ENCODE data around the gene BCLAF1. TPM values are rescaled to one million over a fixed set of nuclear protein-coding genes. Genes with fewer than 3 reads are reported as not detected.

Gene BCLAF1
- total RNA-seq, 1 experiment from 2014 or later: 175 TPM

GRCh38 chr6:136244061-136244616, 45.5 kb downstream of the BCLAF1 start:
- peaks cover 9% of the 10 kb centered on the region for H3K36me3 Mint-ChIP-seq (ENCODE audit: insufficient read depth, unreplicated experiment)
- H3K4me3 Mint-ChIP-seq (ENCODE audit: unreplicated experiment): no peak overlapping the region
- intact Hi-C loops (cut with micrococcal nuclease): no loop called here
- peaks cover 6% of the 10 kb centered on the region for H3K4me1 Mint-ChIP-seq (ENCODE audit: insufficient read depth, unreplicated experiment)
- POLR2A ChIA-PET: interaction anchor here (0.7 to 1.1 kb wide), 4 partner anchors 17 to 754 kb away, joined by 3 to 6 read pairs (median 4); partner anchors contain the start of gene BCLAF1
- H3K9me3 Mint-ChIP-seq (ENCODE audit: unreplicated experiment): no peaks in the 10 kb centered on the region
- no peak for DNase-seq (ENCODE audit: unreplicated experiment)
- CTCF ChIA-PET: interaction anchor here (0.6 to 1.0 kb wide), 4 partner anchors 18 to 793 kb away, joined by 3 to 5 read pairs (median 5); no protein-coding TSS in a partner anchor
- H3K27me3 Mint-ChIP-seq (ENCODE audit: insufficient read depth, unreplicated experiment): no peaks in the 10 kb centered on the region
- no peak overlapping the region for H3K27ac Mint-ChIP-seq (ENCODE audit: low read depth, unreplicated experiment)
- TF ChIP-seq CTCF (IDR thresholded peaks at IDR 0.05; ENCODE audit: unreplicated experiment): no peak
- no TSS peak for BruUV-seq (replicated peaks)

DNA sequence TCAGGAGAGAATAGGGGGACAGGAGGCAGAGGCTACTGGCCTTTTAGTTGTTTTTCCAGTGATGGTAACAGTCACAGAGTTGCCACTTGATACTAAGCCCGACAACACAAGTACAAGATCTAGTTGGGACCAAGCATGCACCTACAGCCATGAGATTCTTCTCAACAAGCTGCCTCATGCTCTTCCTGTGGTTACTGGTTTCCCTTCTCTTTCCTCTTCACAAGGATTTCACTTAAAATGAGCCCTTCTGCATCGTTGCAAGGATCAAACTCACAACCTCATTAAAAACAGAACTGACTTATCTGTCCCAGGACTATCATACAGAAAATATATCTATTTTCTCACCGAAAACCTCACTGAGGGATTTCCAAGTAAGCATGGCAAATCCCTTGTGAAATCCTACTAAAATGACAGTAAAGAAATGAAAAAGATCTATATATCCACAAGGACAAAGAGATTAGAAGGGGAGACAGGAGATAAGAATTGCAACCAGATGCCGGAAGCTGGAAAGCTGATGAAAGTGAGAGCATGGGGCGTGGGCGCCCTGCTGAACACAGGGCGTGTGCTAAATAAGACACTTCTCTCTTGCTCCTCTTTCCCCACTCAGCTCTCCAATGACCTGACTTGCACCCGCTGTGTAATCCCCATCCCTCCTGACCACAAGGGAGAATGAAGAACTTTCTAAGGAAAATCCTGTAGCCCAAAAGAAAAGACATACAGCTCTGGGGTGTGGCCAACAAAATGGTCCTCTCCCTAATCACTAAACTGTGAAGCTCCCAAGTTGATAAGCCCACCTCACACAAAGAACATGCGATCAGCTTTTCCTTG, 53.0 kb downstream of the BCLAF1 start:
- CTCF ChIA-PET: interaction anchor here (1.0 to 3.4 kb wide), 2 partner anchors 10 to 701 kb away, joined by 3 to 36 read pairs; no protein-coding TSS in a partner anchor
- no TSS peak for BruUV-seq (replicated peaks)
- TF ChIP-seq CTCF (IDR thresholded peaks at IDR 0.05; ENCODE audit: unreplicated experiment): no peak
- Mint-ChIP-seq H3K27ac (ENCODE audit: low read depth, unreplicated experiment) (no peak overlapping the region), H3K27me3 (ENCODE audit: insufficient read depth, unreplicated experiment) (no peaks in the 10 kb centered on the region), H3K9me3 (ENCODE audit: unreplicated experiment) (no peaks in the 10 kb centered on the region), H3K36me3 (ENCODE audit: insufficient read depth, unreplicated experiment) (peaks cover 13% of the 10 kb centered on the region), H3K4me3 (ENCODE audit: unreplicated experiment) (no peak overlapping the region), H3K4me1 (ENCODE audit: insufficient read depth, unreplicated experiment) (peaks cover 5% of the 10 kb centered on the region)
- POLR2A ChIA-PET: interaction anchor here (1.1 to 1.5 kb wide), 3 partner anchors 10 to 738 kb away, joined by 4 to 8 read pairs (median 4); partner anchors contain the start of gene MTFR2
- DNase-seq (ENCODE audit: unreplicated experiment): no peak
- intact Hi-C loops (cut with micrococcal nuclease): no loop called here

- Mint-ChIP-seq H3K9me3 (ENCODE audit: unreplicated experiment) (no peaks in the 10 kb centered on the region), H3K36me3 (ENCODE audit: insufficient read depth, unreplicated experiment) (peaks cover 6% of the 10 kb centered on the region), H3K27ac (ENCODE audit: low read depth, unreplicated experiment) (no peak overlapping the region), H3K4me1 (ENCODE audit: insufficient read depth, unreplicated experiment) (peaks cover 5% of the 10 kb centered on the region), H3K4me3 (ENCODE audit: unreplicated experiment) (no peak overlapping the region), H3K27me3 (ENCODE audit: insufficient read depth, unreplicated experiment) (no peaks in the 10 kb centered on the region)
- TF ChIP-seq CTCF (IDR thresholded peaks at IDR 0.05; ENCODE audit: unreplicated experiment): no peak
- CTCF ChIA-PET: interaction anchor here (0.6 to 3.4 kb wide), 4 partner anchors 9 to 644 kb away, joined by 3 to 36 read pairs (median 3); partner anchors contain the start of gene MTFR2
- intact Hi-C loops (cut with micrococcal nuclease): no loop called here
- POLR2A ChIA-PET: interaction anchor here (1.5 kb wide), 1 partner anchor 15 kb away, joined by 3 read pairs; the partner anchor contains the start of gene MTFR2
- BruUV-seq (replicated peaks): no TSS peak
- peak; percentile 8 for DNase-seq (ENCODE audit: unreplicated experiment)
Observed at GRCh38 chr6:136235233-136235564, 54.4 kb downstream of the BCLAF1 start.

GRCh38 chr6:136232701-136233100, 56.9 kb downstream of the BCLAF1 start:
- CTCF ChIA-PET: interaction anchor here (0.6 to 1.9 kb wide), 4 partner anchors 599 to 782 kb away, joined by 3 to 9 read pairs (median 4); no protein-coding TSS in a partner anchor
- no peak for TF ChIP-seq CTCF (IDR thresholded peaks at IDR 0.05; ENCODE audit: unreplicated experiment)

More at GRCh38 chr6:136232701-136233100, 56.9 kb downstream of the BCLAF1 start:
- Mint-ChIP-seq H3K36me3 (ENCODE audit: insufficient read depth, unreplicated experiment) (peaks cover 8% of the 10 kb centered on the region), H3K9me3 (ENCODE audit: unreplicated experiment) (no peaks in the 10 kb centered on the region), H3K4me1 (ENCODE audit: insufficient read depth, unreplicated experiment) (peaks cover 5% of the 10 kb centered on the region), H3K27me3 (ENCODE audit: insufficient read depth, unreplicated experiment) (no peaks in the 10 kb centered on the region), H3K27ac (ENCODE audit: low read depth, unreplicated experiment) (no peak overlapping the region), H3K4me3 (ENCODE audit: unreplicated experiment) (no peak overlapping the region)
- intact Hi-C loops (cut with micrococcal nuclease): no loop called here
- BruUV-seq (replicated peaks): no TSS peak
- DNase-seq (ENCODE audit: unreplicated experiment): no peak
- POLR2A ChIA-PET: no interaction called here

Data from MCF 10A (cell line).